Activated CD8-positive, alpha-beta T cell treated with anti-CD3 and anti-CD28 coated beads for 36 hours (primary cell): ENCODE data around the gene CETP. TPM values are rescaled to one million over a fixed set of nuclear protein-coding genes. Genes with fewer than 3 reads are reported as not detected.
A peak's percentile ranks its signal among the peaks of the same experiment; 100 is the strongest.

Experiments used
- ATAC-seq: fragments of 200-7000 bp; cut with Tn5 transposase; one replicate; pipeline ENCODE4 v1.10.0; 2021; ENCODE audit warnings: mild to moderate bottlenecking, moderate library complexity
- CTCF ChIA-PET: fragments of 350-600 bp; sonication (Branson Sonifier 250); formaldehyde crosslinking; loops from one replicate; lab custom pipeline; 2021; ENCODE audit warnings: antibody characterized with exemption; lab: Charles Lee
- POLR2A ChIA-PET: fragments of 350-600 bp; sonication (Branson Sonifier 250); formaldehyde crosslinking; loops from one replicate; lab custom pipeline; 2021; ENCODE audit warnings: antibody characterized with exemption; lab: Charles Lee
- DNase-seq: peaks from one replicate; pipeline ENCODE4 v3.0.0-alpha.2; 2020
- H3K27ac Mint-ChIP-seq: one replicate; pipeline ENCODE4 v1.8.0; 2021; ENCODE audit warnings: mild to moderate bottlenecking, mixed read lengths
- H3K27me3 Mint-ChIP-seq: one replicate; pipeline ENCODE4 v1.8.0; 2021; ENCODE audit warnings: mixed read lengths
- H3K36me3 Mint-ChIP-seq: one replicate; pipeline ENCODE4 v1.8.0; 2021; ENCODE audit warnings: low read depth, mixed read lengths
- H3K4me1 Mint-ChIP-seq: one replicate; pipeline ENCODE4 v1.8.0; 2021; ENCODE audit warnings: low read depth, mixed read lengths
- H3K4me3 Mint-ChIP-seq: one replicate; pipeline ENCODE4 v1.8.0; 2021; ENCODE audit warnings: mild to moderate bottlenecking, moderate library complexity, mixed read lengths
- H3K9me3 Mint-ChIP-seq: one replicate; pipeline ENCODE4 v1.8.0; 2021; ENCODE audit warnings: mixed read lengths
- CTCF ChIP-seq: fragments of 200-600 bp; IDR thresholded peaks from one replicate; pipeline ENCODE4 v1.8.0; 2022; ENCODE audit warnings: antibody characterized with exemption, mild to moderate bottlenecking
- intact Hi-C: fragments of 100-400 bp; cut with micrococcal nuclease; formaldehyde crosslinking; loops from one replicate; pipeline ENCODE4 v1.10.0; 2022
- total RNA-seq, 2 experiments: library from RNA; stranded (reverse); gene quantifications; one replicate each; pipeline ENCODE4 v1.2.3, GENCODE V29; 2021

CETP gene
- total RNA-seq, 2 experiments from 2014 or later: not detected

GRCh38 chr16:56916571-56917403 lies 45.0 kb upstream of the CETP start:
- ATAC-seq (peak; percentile 76), DNase-seq (peak; percentile 50)
- CTCF ChIA-PET: interaction anchor here (0.8 to 1.6 kb wide), 2 partner anchors 11 to 50 kb away, joined by 3 to 5 read pairs; no protein-coding TSS in a partner anchor
- Mint-ChIP-seq H3K36me3 (no peaks in the 10 kb centered on the region), H3K4me1 (peaks cover 32% of the 10 kb centered on the region), H3K4me3 (peak overlapping the region; percentile 9), H3K27me3 (no peaks in the 10 kb centered on the region), H3K27ac (peak overlapping the region; percentile 75), H3K9me3 (no peaks in the 10 kb centered on the region)
- intact Hi-C loops: no loop called here
- TF ChIP-seq CTCF: no peak
- POLR2A ChIA-PET: interaction anchor here (0.6 to 2.8 kb wide), 5 partner anchors 11 to 125 kb away, joined by 3 to 11 read pairs (median 5); no protein-coding TSS in a partner anchor

- Mint-ChIP-seq H3K9me3 (no peaks in the 10 kb centered on the region), H3K27ac (no peak overlapping the region), H3K4me3 (no peak overlapping the region), H3K36me3 (no peaks in the 10 kb centered on the region), H3K27me3 (no peaks in the 10 kb centered on the region), H3K4me1 (peaks cover 20% of the 10 kb centered on the region)
- DNase-seq (no peak), ATAC-seq (no peak)
- TF ChIP-seq CTCF: no peak
- POLR2A ChIA-PET: interaction anchor here (1.2 to 7.3 kb wide), 5 partner anchors 9 to 18 kb away, joined by 3 to 68 read pairs (median 4); partner anchors contain the start of gene HERPUD1
- intact Hi-C loops: no loop called here
- CTCF ChIA-PET: interaction anchor here (1.0 to 1.6 kb wide), 4 partner anchors 9 to 46 kb away, joined by 3 to 5 read pairs (median 4); no protein-coding TSS in a partner anchor
These were observed 43.2 kb upstream of the CETP start for GRCh38 chr16:56918467-56919012.

- Mint-ChIP-seq H3K4me3 (no peak overlapping the region), H3K4me1 (peaks cover 20% of the 10 kb centered on the region), H3K27ac (no peak overlapping the region), H3K36me3 (no peaks in the 10 kb centered on the region), H3K9me3 (no peaks in the 10 kb centered on the region), H3K27me3 (no peaks in the 10 kb centered on the region)
- TF ChIP-seq CTCF: no peak
- intact Hi-C loops: no loop called here
- peak; percentile 56 for ATAC-seq
- ChIA-PET POLR2A (interaction anchor here (1.3 to 7.3 kb wide), 4 partner anchors 8 to 17 kb away, joined by 4 to 68 read pairs (median 4); partner anchors contain the start of gene HERPUD1), CTCF (interaction anchor here (0.7 to 1.6 kb wide), 4 partner anchors 12 to 46 kb away, joined by 3 to 5 read pairs (median 4); no protein-coding TSS in a partner anchor)
- no peak for DNase-seq
These were observed 42.5 kb upstream of the CETP start for GRCh38 chr16:56919099-56919800.

- intact Hi-C loops: no loop called here
- TF ChIP-seq CTCF: no peak
- Mint-ChIP-seq H3K36me3 (no peaks in the 10 kb centered on the region), H3K4me1 (peaks cover 17% of the 10 kb centered on the region), H3K9me3 (no peaks in the 10 kb centered on the region), H3K4me3 (no peak overlapping the region), H3K27ac (no peak overlapping the region), H3K27me3 (no peaks in the 10 kb centered on the region)
- CTCF ChIA-PET: interaction anchor here (2.1 kb wide), 1 partner anchor 55 kb away, joined by 6 read pairs; no protein-coding TSS in a partner anchor
- DNase-seq (no peak), ATAC-seq (no peak)
- POLR2A ChIA-PET: interaction anchor here (7.3 kb wide), 1 partner anchor 10 kb away, joined by 68 read pairs; the partner anchor contains the start of gene HERPUD1
These were observed 40.2 kb upstream of the CETP start for GRCh38 chr16:56921571-56921970.
